T-helper 1 cell treated with Interleukin-12 subunit alpha and Interleukin-12 subunit beta and Interleukin-4 antibody, amounts not matched to agents 30 ng/mL and 1 ng/mL, for 36 hours (primary cell): Measurements from ENCODE around the gene PBX1. TPM values are rescaled to one million over a fixed set of nuclear protein-coding genes. Genes with fewer than 3 reads are reported as not detected.

Experiments used
- intact Hi-C: fragments of 100-400 bp; cut with micrococcal nuclease; formaldehyde crosslinking; loops from one replicate; pipeline ENCODE4 v1.15.1; 2024
- total RNA-seq: library from RNA; stranded (reverse); gene quantifications from 2 replicates; pipeline ENCODE4 v1.2.3, GENCODE V29; 2022

Gene PBX1
- total RNA-seq, 1 donor from 2014 or later: not detected

GRCh38 chr1:164693564-164694359 lies 134.8 kb downstream of the PBX1 start:
- intact Hi-C loops: no loop called here

DNA sequence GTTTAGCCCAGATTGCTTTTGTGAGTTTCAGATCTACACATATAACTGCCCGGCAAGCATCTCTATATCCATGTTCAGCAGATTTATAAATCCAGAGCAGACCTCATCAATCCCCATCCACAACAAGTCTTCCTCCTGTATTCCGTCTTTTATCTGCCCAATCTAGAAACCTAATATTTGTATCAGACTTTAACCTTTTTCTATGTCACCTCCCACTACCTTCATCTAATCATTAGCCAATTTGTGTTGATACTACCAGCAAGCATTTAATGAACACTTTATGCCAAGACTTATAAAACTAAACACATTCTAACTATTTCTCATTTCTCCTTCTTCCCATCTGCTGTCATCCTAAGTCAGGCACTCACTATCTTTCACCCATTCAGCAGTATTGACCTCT lies 135.5 kb downstream of the PBX1 start:
- intact Hi-C loops: no loop called here

DNA sequence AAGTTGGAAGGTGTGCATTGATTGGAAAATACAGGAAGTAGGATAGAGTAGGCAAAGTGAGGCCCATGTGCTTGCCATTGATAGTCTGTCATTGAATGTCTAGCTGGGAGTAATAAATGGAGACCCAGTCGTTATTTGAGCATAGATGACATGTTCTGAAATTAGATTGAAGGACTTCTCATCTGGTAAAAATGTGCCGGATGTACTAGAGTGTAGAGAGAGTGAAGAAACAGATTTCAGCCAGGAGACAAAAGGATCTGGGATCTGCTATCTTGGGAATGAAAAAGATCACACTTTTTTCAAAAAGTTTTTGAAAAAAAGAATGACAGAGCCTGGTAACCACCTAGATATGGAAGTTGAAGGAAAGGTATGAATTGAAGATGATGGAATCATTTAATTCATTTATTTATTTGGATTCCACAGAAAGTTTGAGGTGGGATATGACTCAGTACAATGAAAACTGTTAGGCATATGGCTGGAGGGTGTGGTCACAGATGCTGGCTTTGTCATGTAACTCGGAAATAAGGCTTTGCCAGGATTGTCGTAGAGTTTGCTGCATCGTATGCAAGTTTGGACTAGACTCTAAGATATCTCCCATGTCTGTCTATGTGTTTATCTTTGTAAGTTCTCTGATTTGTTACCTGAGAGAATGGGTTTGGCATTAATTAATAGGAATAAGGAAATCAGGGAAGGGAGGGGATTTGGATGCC lies 137.1 kb downstream of the PBX1 start:
- intact Hi-C loops: no loop called here

GRCh38 chr1:164699815-164700491 lies 141.0 kb downstream of the PBX1 start:
- intact Hi-C loops: no loop called here

GRCh38 chr1:164700683-164701082 lies 141.7 kb downstream of the PBX1 start:
- intact Hi-C loops: no loop called here

GRCh38 chr1:164701189-164701761 lies 142.3 kb downstream of the PBX1 start:
- intact Hi-C loops: no loop called here

GRCh38 chr1:164702216-164702615 lies 143.2 kb downstream of the PBX1 start:
- intact Hi-C loops: no loop called here

DNA sequence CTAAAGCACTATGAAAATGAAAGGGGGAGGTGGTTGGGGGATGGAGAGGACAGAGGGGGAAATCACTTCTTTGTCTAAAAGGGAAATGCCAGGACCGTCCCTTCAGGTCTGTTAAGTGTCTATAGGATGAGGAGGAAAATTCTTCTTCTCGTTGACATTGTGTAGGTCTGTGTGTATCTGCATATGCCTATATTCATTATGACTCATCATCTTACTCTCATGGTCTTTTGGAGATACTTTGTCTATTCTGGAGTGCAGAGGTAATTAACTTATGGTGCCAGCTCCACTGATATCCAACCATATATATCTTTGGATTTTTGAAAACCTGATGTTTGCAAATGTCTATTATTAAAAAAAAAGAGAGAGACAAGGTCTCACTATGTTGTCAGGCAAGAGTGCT lies 143.7 kb downstream of the PBX1 start:
- intact Hi-C loops: no loop called here

GRCh38 chr1:164703463-164703862 lies 144.5 kb downstream of the PBX1 start:
- intact Hi-C loops: no loop called here

GRCh38 chr1:164703960-164704411 lies 145.0 kb downstream of the PBX1 start:
- intact Hi-C loops: no loop called here

DNA sequence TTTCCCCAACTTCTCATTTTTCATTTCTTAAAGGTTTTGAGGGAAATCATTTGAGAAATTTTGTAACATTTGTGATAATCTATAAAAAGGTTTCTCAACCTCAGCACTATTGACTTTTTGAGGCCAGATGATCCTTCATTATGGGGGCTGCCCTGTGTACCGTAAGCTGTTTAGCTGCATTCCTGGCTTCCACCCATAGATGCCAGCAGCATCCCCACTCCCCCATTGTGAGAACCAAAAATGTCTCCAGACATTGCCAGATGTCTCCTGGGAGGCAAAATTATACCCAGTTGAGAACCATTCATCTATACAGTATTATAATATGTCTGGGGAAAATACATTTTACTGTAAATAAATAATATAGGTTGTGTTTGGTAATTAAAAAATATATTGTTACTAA lies 146.0 kb downstream of the PBX1 start:
- intact Hi-C loops: no loop called here

DNA sequence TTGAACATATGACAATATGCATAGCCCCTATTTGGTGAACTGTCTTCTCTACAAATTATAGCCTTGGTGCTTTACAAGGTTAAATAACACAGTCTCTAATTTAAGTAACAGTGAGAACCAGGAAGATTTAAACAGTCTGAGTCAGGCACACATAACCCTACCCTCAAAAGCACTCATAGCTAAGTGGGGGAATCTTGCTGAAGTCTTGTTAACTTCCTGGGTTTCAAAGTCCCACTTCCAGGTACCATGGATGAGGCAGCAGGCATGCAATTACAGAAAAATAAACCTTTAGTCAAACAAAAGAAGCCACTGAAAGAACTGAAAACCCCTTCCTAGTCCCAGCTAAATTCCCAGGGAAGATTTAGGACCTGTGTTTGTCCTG lies 147.6 kb downstream of the PBX1 start:
- intact Hi-C loops: no loop called here

DNA sequence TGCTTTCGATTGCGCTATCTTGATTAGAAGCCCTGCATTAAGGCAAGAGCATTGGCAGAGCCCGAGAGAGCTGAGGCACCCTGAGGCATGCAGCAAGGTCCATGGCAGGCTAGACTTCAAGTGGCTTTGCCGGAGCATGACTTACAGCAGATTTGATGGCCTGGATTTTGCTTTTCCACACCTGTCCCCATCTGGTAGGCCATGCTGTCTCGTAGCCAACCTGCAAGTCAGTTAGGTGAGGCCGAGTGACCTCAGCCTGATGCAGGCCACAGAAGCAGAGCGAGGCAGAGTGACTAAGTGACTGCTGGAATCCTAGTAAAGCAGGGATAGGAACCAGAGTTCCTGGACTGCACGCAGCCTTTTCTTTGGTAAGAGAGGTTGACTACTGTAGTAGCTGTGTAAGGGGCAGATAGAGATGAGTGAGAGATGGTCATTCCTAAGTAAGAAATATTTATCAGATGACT lies 148.9 kb downstream of the PBX1 start:
- intact Hi-C loops: no loop called here

DNA sequence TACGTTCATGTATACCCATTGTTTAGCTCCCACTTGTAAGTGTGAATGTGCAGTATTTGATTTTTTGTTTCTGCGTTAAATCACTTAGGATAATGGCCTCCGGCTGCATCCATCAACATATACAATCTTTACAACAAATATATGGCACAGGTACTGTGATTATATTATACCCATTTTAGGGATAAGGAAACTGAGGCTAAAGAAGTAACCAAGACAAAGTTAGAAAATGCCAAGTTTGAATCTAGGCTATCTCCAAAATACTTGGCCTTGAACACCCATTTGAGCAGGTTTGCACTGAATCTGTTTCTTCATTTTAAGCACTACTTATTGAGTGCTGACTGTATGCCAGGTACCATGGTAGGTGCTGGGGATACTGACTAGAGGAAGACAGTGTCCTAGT lies 149.6 kb downstream of the PBX1 start:
- intact Hi-C loops: no loop called here

GRCh38 chr1:164709126-164709525 lies 150.1 kb downstream of the PBX1 start:
- intact Hi-C loops: no loop called here

DNA sequence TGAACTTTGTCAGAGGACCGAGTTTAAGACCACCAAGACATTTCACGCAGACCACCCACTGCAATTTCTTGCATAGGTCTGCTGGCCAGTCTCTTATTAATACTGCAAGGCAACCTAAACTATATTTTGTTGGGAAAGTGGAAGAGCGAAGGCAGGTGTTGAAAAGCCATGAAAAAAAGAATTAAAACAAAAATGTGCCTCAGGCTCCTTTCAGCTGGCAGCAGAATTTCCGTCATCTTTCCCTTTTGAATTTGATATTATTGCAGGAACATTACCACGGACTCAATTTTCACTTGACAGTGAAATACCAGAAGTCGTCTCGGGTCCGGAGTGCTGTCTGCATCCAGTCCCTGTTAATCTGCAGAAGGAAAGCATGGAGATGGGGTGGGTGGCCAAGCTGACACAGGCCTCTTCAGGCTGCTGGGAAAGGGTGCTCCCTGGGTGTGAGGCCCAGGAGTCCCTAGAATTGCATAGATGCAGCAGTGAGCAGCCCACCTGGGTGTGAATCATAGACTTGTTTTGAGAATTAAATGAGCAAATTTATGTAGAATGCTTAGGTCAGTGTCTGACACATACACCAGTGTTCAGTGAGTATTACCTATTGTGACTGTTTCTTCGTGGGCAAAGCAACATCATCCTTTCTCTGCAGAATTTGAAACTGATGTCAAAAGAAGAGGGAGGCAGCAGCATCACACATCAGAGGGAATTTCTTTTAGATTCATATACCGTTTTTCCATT lies 150.7 kb downstream of the PBX1 start:
- intact Hi-C loops: no loop called here

GRCh38 chr1:164712131-164713036 lies 153.4 kb downstream of the PBX1 start:
- intact Hi-C loops: no loop called here

- intact Hi-C loops: no loop called here
Measured at GRCh38 chr1:164713456-164714207, 154.6 kb downstream of the PBX1 start.

- intact Hi-C loops: no loop called here
Measured at GRCh38 chr1:164716992-164717703, 158.2 kb downstream of the PBX1 start.
